GM18505 (cell line): ENCODE results near the gene AKR7A2.
"Not testable (repeated sequence)": the region's sequence is repeated elsewhere in the genome, so short reads cannot be mapped to it uniquely, and the experiment has no call there.

Experiments
- ATAC-seq: cut with Tn5 transposase; IDR thresholded peaks from one replicate; pipeline ENCODE4 v1.9.1; 2021; ENCODE audit not compliant: unreplicated experiment
- POLR2A ChIP-seq: IDR thresholded peaks from 4 replicates; pipeline ENCODE4 v1.6.1; 2011; ENCODE audit warnings: borderline replicate concordance; ENCODE audit not compliant: insufficient read depth, insufficient read length; ENCODE audit errors: extremely low read depth

Gene AKR7A2

GRCh38 chr1:19260211-19261138 lies 51.5 kb downstream of the AKR7A2 start:
- no peak for TF ChIP-seq POLR2A
- ATAC-seq = no peak

GRCh38 chr1:19258353-19258752 lies 53.6 kb downstream of the AKR7A2 start:
- TF ChIP-seq POLR2A = no peak
- ATAC-seq = no peak

DNA sequence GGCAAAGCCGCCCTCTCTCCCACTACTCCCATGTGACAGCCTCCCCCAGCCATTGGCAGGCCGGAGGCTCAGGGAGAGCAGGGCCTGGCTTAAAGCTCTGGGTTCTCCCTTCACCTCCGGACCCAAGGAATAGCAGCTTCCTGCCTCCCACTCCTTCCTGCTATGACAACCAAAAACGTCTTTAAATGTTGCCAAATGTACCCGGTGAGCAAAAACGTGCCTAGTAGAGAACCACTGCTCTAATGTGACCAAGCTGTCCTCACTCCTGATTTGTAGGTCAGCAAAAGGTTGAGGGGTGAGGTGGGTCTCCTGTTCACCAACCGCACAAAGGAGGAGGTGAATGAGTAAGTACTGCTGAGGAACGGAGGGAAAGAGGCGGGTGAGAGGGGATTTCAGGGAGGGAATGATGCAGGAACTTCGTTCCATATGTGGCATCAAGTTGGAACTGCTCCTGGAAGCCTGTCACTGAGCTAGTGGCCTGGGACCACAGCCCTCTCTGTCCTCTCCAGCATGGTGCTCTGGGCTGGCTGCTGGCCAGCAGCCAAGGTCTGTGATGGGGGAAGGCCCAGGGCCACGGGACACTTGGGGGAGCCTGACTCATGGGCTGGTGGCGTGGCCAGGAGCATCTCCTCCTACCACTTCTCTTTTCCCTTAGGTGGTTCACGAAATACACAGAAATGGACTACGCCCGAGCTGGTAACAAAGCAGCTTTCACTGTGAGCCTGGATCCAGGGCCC lies 54.6 kb downstream of the AKR7A2 start:
- no peak for ATAC-seq
- no peak for TF ChIP-seq POLR2A

- ATAC-seq = not testable (repeated sequence)
These were observed 55.6 kb downstream of the AKR7A2 start for GRCh38 chr1:19256301-19256700.

DNA sequence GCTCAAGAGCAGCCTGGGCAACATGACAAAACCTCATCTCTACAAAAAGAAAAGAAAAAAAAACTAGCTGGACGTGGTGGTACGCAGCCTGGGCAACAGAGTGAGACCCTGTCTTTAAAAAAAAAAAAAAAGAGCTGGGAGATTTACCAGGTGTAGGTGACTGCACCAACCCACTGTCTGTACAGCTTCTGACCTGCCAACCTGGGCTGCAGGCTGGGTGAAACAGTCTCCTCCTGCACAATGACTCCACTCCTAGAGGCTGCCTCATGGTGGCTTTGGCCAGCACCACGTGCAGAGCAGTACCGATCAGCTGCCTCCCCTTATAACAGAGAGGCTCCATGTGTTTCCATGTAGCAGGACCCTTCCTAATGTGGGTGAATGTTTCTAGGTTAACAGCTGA lies 56.7 kb downstream of the AKR7A2 start:
- no peak for TF ChIP-seq POLR2A
- no peak for ATAC-seq

DNA sequence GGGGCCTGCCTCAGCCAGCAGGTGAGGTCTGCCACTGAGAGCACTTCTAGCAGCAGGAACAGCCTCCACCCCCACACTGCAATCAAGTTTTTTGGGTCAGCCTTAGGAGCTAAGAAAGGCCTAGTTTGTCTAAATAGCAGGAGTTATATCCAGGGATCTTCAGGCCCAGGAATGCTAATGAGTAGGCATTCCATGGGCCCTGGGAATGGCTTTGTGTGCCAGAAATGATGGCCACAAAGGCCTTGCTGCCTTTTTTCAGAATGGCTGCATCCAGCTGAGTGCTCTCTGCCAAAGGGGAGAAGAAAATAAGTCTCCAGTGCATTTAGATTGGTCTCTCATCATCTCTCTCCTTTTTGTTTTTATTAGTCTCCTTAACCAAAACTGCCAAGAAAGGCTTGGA lies 57.5 kb downstream of the AKR7A2 start:
- TF ChIP-seq POLR2A = no peak
- no peak for ATAC-seq
